Measurements from ENCODE around the gene ZNF710.

DNA sequence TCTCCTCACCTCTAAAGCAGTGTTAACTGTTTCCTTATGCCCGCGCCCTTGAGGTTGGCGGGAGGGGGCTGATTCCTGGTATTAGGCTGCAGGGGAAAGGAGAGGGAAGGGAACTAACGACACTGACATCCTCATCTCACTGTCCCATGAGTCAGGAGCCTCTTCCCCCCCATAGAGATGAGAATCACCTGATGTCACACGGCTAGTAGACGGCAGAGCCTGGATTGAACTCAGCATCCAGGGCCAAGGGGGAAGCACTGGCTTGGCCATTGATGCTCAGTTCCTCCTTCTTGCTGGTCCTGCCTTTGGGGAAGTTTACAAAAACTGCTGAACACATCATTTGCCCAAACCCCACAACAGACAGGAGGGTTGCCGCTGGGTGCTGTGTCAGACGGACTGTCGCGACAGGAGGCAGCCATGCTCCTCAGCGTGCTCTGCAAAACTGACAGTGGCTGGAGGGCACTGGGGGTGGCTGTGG lies 62.7 kb downstream of the ZNF710 start:
- no peak for TF ChIP-seq CTCF (IDR thresholded peaks at IDR 0.05 in 2 of 3, conservative IDR thresholded peaks at IDR 0.05 in 1 of 3; ENCODE audit: insufficient read depth in 2 of 3, low read depth in 1 of 3, low read length in 3 of 3)
- TF ChIP-seq SMAD3 (CRISPR knock-in tag; conservative IDR thresholded peaks at IDR 0.05) = no peak
- no peak for TF ChIP-seq RBFOX2 (IDR thresholded peaks at IDR 0.05; ENCODE audit: low read depth, low read length)
- no peak for TF ChIP-seq TEAD4 (IDR thresholded peaks at IDR 0.05; ENCODE audit: low read length)
- TF ChIP-seq TEAD4 (CRISPR knock-in tag; IDR thresholded peaks at IDR 0.05; ENCODE audit: borderline replicate concordance) = no peak
- TF ChIP-seq TFE3 (CRISPR knock-in tag; IDR thresholded peaks at IDR 0.05) = no peak
- no peak for TF ChIP-seq EZH2 (IDR thresholded peaks at IDR 0.05; ENCODE audit: borderline replicate concordance, low read depth, low read length)
- no peak for TF ChIP-seq HDAC2 (IDR thresholded peaks at IDR 0.05)
- TF ChIP-seq ZNF274 (IDR thresholded peaks at IDR 0.05; ENCODE audit: borderline replicate concordance, low read depth, low read length) = no peak
- TF ChIP-seq POLR2AphosphoS5 (IDR thresholded peaks at IDR 0.05; ENCODE audit: control insufficient read depth, insufficient read depth, low read depth, low read length) = no peak
- TF ChIP-seq, protein P1, sequence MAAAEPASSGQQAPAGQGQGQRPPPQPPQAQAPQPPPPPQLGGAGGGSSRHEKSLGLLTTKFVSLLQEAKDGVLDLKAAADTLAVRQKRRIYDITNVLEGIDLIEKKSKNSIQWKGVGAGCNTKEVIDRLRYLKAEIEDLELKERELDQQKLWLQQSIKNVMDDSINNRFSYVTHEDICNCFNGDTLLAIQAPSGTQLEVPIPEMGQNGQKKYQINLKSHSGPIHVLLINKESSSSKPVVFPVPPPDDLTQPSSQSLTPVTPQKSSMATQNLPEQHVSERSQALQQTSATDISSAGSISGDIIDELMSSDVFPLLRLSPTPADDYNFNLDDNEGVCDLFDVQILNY (CRISPR knock-in tag; IDR thresholded peaks at IDR 0.05) = no peak
- TF ChIP-seq, protein P2, sequence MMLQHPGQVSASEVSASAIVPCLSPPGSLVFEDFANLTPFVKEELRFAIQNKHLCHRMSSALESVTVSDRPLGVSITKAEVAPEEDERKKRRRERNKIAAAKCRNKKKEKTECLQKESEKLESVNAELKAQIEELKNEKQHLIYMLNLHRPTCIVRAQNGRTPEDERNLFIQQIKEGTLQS (IDR thresholded peaks at IDR 0.05) = 0 out of 2 replicates have a peak, but pooled peaks have one; percentile 19
- TF ChIP-seq, protein P2 (CRISPR knock-in tag; conservative IDR thresholded peaks at IDR 0.05) = no peak
- no peak for TF ChIP-seq BRF1 (IDR thresholded peaks at IDR 0.05; ENCODE audit: borderline replicate concordance, extremely low read depth, insufficient read length)
- no peak for TF ChIP-seq GABPB2 (CRISPR knock-in tag; conservative IDR thresholded peaks at IDR 0.05)
- TF ChIP-seq HDAC3 (IDR thresholded peaks at IDR 0.05; ENCODE audit: borderline replicate concordance, partially characterized antibody) = no peak

All from K562 (cell line).